HUES64 (cell line): Measurements from ENCODE around the gene FCGBP.
"Not testable (repeated sequence)": the region's sequence is repeated elsewhere in the genome, so short reads cannot be mapped to it uniquely, and the experiment has no call there.

Experiments used
- H3K27ac ChIP-seq: 2 replicates; pipeline ENCODE4 v1.7.0; 2013; ENCODE audit warnings: low read depth, low read length, inconsistent platforms
- H3K27me3 ChIP-seq: 2 replicates; pipeline ENCODE4 v1.6.1; 2013; ENCODE audit warnings: mild to moderate bottlenecking, low read length; ENCODE audit not compliant: insufficient read depth
- H3K36me3 ChIP-seq: 2 replicates; pipeline ENCODE4 v1.6.1; 2013; ENCODE audit warnings: mild to moderate bottlenecking, low read length; ENCODE audit not compliant: insufficient read depth
- H3K4me1 ChIP-seq: 2 replicates; pipeline ENCODE4 v1.6.1; 2013; ENCODE audit warnings: mild to moderate bottlenecking, low read length, moderate library complexity; ENCODE audit not compliant: insufficient read depth
- H3K4me3 ChIP-seq: 2 replicates; pipeline ENCODE4 v1.5.1; 2013; ENCODE audit warnings: mild to moderate bottlenecking, low read length, moderate library complexity
- H3K9ac ChIP-seq: 2 replicates; pipeline ENCODE4 v1.6.1; 2013; ENCODE audit warnings: mild to moderate bottlenecking, low read depth, low read length
- H3K9me3 ChIP-seq: 2 replicates; pipeline ENCODE4 v1.6.1; 2013; ENCODE audit warnings: low read depth, low read length; ENCODE audit not compliant: insufficient read depth
- WGBS: fragments of 150-250, 120-280 bp; methylation state at CpG from one replicate; pipeline ENCODE4 v1.1.7; 2013; ENCODE audit warnings: missing lambda C conversion rate; 5-methylcytosine and 5-hydroxymethylcytosine counted together

The FCGBP gene

DNA sequence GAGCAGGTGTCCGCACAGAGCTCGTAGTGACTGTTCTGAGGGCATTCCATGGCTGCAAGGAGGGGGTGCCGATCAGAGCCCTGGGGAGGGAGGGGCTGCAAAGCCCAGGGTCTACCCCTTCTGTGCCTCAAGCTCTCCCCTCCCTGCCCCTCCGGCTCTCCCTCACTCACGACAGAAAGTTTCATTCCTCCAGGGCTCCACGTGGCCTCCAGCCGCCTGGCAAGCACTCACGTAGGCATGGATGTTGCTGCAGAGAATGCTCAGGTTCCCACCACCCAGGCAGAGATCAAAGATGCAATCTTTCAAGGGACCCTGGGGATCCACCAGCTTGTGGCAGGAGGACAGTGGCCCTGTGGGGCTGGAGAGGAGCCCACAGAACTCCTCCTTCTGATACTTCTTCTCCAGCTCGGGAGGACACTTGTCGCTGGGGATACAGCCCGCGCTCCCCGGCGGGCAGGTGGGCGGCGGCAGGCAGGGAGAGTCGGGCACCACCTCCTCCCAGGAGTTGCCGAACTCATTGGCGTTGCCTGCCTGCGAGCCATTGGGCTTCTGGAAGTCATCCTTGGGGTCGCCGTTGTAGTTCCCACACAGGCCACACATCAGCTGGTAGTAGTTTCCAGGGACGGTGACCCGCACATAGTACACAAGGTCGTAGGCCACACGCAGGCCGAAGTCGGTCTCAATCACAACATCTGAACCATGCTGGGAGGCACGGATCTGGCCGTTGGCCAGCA lies 48.4 kb downstream of the FCGBP start:
- not testable (repeated sequence) for H3K9ac ChIP-seq, H3K27ac ChIP-seq, H3K9me3 ChIP-seq, H3K36me3 ChIP-seq, H3K4me1 ChIP-seq, H3K27me3 ChIP-seq, H3K4me3 ChIP-seq
- WGBS: 87% methylated on average over 14 of the region's 30 CpGs

DNA sequence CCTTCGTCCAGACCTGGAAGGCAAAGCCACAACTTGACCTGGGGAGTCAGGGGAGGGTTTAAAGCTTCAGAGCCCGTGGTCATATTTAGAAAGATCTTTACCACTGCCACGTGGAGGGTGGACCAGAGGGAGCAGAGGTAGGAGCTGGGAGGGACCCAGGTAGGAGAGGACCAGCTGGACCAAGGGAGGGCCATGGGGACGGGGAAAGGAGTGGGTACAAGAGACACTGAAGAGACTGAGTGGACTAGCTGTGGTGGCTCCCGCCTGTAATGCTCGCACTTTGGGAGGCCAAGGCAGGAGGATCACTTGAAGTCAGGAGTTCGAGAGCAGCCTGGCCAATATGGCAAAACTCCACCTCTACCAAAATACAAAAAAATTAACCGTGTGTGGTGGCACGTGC lies 49.7 kb downstream of the FCGBP start:
- not testable (repeated sequence) for H3K27me3 ChIP-seq, H3K27ac ChIP-seq, H3K4me1 ChIP-seq, H3K9me3 ChIP-seq, H3K4me3 ChIP-seq, H3K36me3 ChIP-seq, H3K9ac ChIP-seq
- WGBS: 89% methylated on average over 1 of the region's 9 CpGs
